Measurements from ENCODE around the gene TICAM2.
A peak's percentile ranks its signal among the peaks of the same experiment; 100 is the strongest.

TICAM2 gene

DNA sequence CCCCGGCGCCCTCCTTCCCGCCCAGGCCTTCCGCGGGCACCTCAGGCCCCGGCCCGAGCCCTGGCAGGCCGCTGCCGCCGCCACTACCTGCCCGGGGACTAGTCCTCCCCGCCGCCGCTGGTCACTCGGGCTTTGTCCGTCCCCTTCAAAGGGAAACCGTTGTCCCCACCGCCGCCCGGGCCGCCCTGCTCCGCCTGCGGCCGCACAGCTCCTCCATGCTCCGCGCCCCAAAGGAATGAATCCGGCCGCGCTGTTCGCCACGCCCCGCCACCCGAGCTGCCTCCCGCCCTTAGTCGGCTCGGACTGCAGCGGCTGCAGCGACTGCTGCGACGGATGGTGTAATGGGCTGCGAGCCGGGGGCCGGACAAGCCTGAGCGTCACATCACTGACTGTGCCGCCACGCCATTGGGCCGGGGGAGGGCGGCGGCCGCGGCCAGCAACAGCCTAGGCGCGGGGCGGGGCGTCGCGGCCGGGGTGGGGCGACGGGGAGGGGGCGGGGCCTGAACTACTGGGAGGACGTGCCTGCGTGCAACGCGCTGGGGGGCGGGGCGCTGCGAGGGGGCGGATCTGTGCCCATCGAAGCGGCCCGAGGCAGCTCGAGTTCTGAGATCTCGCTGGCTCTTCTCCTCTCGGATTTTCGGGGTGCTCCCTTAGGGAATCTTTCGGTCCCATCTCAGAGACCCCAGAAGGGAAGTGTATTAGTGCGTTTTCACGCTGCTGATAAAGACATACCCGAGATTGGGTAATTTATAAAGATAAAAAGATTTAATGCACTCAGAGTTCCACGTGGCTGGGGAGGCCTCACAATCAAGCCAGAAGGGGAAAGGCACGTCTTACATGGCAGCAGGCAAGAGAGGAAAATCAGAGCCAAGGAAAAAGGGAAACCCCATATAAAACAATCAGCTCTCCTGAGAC lies 57.6 kb downstream of the TICAM2 start, which contains the start of gene FEM1C (continued):
- peak; percentile 62; the same call in 1 of the 2 replicates for TF ChIP-seq GLI4 (tag by site-specific recombination; IDR thresholded peaks at IDR 0.05)
- TF ChIP-seq ZNF791 (tag by site-specific recombination; IDR thresholded peaks at IDR 0.05) = no peak
- peak; percentile 82 for TF ChIP-seq ZBTB20 (tag by site-specific recombination; IDR thresholded peaks at IDR 0.05)
- no peak for TF ChIP-seq ZNF311 (tag by site-specific recombination; IDR thresholded peaks at IDR 0.05; ENCODE audit: borderline replicate concordance)
- no peak for TF ChIP-seq PRDM6 (tag by site-specific recombination; IDR thresholded peaks at IDR 0.05)
- TF ChIP-seq ZNF768 (tag by site-specific recombination; IDR thresholded peaks at IDR 0.05) = no peak
- TF ChIP-seq, protein P1, sequence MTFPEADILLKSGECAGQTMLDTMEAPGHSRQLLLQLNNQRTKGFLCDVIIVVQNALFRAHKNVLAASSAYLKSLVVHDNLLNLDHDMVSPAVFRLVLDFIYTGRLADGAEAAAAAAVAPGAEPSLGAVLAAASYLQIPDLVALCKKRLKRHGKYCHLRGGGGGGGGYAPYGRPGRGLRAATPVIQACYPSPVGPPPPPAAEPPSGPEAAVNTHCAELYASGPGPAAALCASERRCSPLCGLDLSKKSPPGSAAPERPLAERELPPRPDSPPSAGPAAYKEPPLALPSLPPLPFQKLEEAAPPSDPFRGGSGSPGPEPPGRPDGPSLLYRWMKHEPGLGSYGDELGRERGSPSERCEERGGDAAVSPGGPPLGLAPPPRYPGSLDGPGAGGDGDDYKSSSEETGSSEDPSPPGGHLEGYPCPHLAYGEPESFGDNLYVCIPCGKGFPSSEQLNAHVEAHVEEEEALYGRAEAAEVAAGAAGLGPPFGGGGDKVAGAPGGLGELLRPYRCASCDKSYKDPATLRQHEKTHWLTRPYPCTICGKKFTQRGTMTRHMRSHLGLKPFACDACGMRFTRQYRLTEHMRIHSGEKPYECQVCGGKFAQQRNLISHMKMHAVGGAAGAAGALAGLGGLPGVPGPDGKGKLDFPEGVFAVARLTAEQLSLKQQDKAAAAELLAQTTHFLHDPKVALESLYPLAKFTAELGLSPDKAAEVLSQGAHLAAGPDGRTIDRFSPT (tag by site-specific recombination; IDR thresholded peaks at IDR 0.05) = peak; percentile 70; the same call in 1 of the 2 replicates
- no peak for TF ChIP-seq ZNF155 (tag by site-specific recombination; IDR thresholded peaks at IDR 0.05)
- TF ChIP-seq ZNF112 (tag by site-specific recombination; IDR thresholded peaks at IDR 0.05) = no peak
- TF ChIP-seq, protein P2, sequence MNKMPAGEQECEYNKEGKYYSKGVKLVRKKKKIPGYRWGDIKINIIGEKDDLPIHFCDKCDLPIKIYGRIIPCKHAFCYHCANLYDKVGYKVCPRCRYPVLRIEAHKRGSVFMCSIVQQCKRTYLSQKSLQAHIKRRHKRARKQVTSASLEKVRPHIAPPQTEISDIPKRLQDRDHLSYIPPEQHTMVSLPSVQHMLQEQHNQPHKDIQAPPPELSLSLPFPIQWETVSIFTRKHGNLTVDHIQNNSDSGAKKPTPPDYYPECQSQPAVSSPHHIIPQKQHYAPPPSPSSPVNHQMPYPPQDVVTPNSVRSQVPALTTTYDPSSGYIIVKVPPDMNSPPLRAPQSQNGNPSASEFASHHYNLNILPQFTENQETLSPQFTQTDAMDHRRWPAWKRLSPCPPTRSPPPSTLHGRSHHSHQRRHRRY (tag by site-specific recombination; IDR thresholded peaks at IDR 0.05) = no peak
- TF ChIP-seq, protein P3, sequence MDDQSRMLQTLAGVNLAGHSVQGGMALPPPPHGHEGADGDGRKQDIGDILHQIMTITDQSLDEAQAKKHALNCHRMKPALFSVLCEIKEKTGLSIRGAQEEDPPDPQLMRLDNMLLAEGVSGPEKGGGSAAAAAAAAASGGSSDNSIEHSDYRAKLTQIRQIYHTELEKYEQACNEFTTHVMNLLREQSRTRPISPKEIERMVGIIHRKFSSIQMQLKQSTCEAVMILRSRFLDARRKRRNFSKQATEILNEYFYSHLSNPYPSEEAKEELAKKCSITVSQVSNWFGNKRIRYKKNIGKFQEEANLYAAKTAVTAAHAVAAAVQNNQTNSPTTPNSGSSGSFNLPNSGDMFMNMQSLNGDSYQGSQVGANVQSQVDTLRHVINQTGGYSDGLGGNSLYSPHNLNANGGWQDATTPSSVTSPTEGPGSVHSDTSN (CRISPR knock-in tag; IDR thresholded peaks at IDR 0.05) = peak; percentile 92
- no peak for TF ChIP-seq TCF7L2 (IDR thresholded peaks at IDR 0.05; ENCODE audit: borderline replicate concordance, low read depth, low read length)
- peak; percentile 80 for TF ChIP-seq ZNF558 (tag by site-specific recombination; IDR thresholded peaks at IDR 0.05)
- TF ChIP-seq INSM2 (tag by site-specific recombination; IDR thresholded peaks at IDR 0.05) = peak; percentile 78
- peak; percentile 54 for TF ChIP-seq KLF17 (tag by site-specific recombination; IDR thresholded peaks at IDR 0.05)
- no peak for TF ChIP-seq SALL2 (tag by site-specific recombination; IDR thresholded peaks at IDR 0.05; ENCODE audit: borderline replicate concordance)
- TF ChIP-seq ZBTB7A (tag by site-specific recombination; IDR thresholded peaks at IDR 0.05; ENCODE audit: low read depth) = no peak
- TF ChIP-seq, protein P4, sequence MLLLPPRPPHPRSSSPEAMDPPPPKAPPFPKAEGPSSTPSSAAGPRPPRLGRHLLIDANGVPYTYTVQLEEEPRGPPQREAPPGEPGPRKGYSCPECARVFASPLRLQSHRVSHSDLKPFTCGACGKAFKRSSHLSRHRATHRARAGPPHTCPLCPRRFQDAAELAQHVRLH (tag by site-specific recombination; IDR thresholded peaks at IDR 0.05) = no peak
- TF ChIP-seq, protein P5, sequence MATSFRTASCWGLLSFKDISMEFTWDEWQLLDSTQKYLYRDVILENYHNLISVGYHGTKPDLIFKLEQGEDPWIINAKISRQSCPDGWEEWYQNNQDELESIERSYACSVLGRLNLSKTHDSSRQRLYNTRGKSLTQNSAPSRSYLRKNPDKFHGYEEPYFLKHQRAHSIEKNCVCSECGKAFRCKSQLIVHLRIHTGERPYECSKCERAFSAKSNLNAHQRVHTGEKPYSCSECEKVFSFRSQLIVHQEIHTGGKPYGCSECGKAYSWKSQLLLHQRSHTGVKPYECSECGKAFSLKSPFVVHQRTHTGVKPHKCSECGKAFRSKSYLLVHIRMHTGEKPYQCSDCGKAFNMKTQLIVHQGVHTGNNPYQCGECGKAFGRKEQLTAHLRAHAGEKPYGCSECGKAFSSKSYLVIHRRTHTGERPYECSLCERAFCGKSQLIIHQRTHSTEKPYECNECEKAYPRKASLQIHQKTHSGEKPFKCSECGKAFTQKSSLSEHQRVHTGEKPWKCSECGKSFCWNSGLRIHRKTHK (tag by site-specific recombination; IDR thresholded peaks at IDR 0.05) = peak; percentile 28; the same call in 1 of the 2 replicates
- TF ChIP-seq BCL11B (tag by site-specific recombination; IDR thresholded peaks at IDR 0.05; ENCODE audit: low read depth) = no peak
- TF ChIP-seq ZNF140 (tag by site-specific recombination; IDR thresholded peaks at IDR 0.05) = peak; percentile 35; the same call in 1 of the 2 replicates
- no peak for TF ChIP-seq ZFP41 (tag by site-specific recombination; IDR thresholded peaks at IDR 0.05; ENCODE audit: borderline replicate concordance)
- TF ChIP-seq ZNF670 (tag by site-specific recombination; IDR thresholded peaks at IDR 0.05; ENCODE audit: low read depth) = no peak
- TF ChIP-seq, protein P6, sequence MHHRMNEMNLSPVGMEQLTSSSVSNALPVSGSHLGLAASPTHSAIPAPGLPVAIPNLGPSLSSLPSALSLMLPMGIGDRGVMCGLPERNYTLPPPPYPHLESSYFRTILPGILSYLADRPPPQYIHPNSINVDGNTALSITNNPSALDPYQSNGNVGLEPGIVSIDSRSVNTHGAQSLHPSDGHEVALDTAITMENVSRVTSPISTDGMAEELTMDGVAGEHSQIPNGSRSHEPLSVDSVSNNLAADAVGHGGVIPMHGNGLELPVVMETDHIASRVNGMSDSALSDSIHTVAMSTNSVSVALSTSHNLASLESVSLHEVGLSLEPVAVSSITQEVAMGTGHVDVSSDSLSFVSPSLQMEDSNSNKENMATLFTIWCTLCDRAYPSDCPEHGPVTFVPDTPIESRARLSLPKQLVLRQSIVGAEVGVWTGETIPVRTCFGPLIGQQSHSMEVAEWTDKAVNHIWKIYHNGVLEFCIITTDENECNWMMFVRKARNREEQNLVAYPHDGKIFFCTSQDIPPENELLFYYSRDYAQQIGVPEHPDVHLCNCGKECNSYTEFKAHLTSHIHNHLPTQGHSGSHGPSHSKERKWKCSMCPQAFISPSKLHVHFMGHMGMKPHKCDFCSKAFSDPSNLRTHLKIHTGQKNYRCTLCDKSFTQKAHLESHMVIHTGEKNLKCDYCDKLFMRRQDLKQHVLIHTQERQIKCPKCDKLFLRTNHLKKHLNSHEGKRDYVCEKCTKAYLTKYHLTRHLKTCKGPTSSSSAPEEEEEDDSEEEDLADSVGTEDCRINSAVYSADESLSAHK (tag by site-specific recombination; IDR thresholded peaks at IDR 0.05) = no peak
- TF ChIP-seq ZNF514 (tag by site-specific recombination; IDR thresholded peaks at IDR 0.05) = no peak

All from HEK293 (cell line).